HEK293 (cell line): ENCODE results near the gene ARSB.

ENCODE experiments used
- CTCF ChIP-seq: fragments of 450-650 bp; formaldehyde crosslinking; IDR thresholded peaks from 2 replicates; pipeline ENCODE4 v1.5.1; 2016; ENCODE audit warnings: missing biosample characterization, missing genetic modification characterization
- ZBTB8A ChIP-seq: fragments of 450-650 bp; formaldehyde crosslinking; IDR thresholded peaks from 2 replicates; pipeline ENCODE4 v1.5.1; 2016; ENCODE audit warnings: missing biosample characterization, missing genetic modification characterization
- ZNF426 ChIP-seq: fragments of 450-650 bp; formaldehyde crosslinking; IDR thresholded peaks from 2 replicates; pipeline ENCODE4 v1.5.1; 2017; ENCODE audit warnings: missing biosample characterization, missing genetic modification characterization, mild to moderate bottlenecking, inconsistent platforms, moderate library complexity
- ZNF600 ChIP-seq: fragments of 450-650 bp; formaldehyde crosslinking; IDR thresholded peaks from 2 replicates; pipeline ENCODE4 v1.5.1; 2016; ENCODE audit warnings: missing biosample characterization, missing genetic modification characterization
- ZNF629 ChIP-seq: fragments of 450-650 bp; formaldehyde crosslinking; IDR thresholded peaks from 2 replicates; pipeline ENCODE4 v1.5.1; 2017; ENCODE audit warnings: missing biosample characterization, missing genetic modification characterization
- TF ChIP-seq, protein P1 (sequence below): fragments of 450-650 bp; formaldehyde crosslinking; IDR thresholded peaks from 2 replicates; pipeline ENCODE4 v1.5.1; 2016; ENCODE audit warnings: missing biosample characterization, missing genetic modification characterization

DNA sequence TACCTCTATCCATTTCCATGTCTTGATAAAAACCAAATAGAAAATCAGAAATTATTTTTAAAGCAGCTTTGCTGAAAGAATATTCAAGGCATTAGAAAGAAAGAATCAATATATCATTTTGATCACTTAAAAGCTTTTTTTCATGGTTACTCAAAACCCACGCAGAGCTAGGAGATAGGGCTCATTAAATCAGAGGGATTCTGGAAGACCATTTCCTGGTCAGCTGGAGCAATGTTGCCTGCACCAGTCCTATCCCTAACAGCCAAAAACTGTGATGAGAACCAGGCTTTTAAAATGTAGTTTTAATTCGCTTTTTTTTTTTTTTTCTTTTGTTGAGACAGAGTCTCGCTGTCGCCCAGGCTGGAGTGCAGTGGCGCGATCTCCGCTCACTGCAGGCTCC is 72.3 kb downstream of the ARSB start:
- no peak for TF ChIP-seq ZNF600 (tag by site-specific recombination)
- TF ChIP-seq, protein P1, sequence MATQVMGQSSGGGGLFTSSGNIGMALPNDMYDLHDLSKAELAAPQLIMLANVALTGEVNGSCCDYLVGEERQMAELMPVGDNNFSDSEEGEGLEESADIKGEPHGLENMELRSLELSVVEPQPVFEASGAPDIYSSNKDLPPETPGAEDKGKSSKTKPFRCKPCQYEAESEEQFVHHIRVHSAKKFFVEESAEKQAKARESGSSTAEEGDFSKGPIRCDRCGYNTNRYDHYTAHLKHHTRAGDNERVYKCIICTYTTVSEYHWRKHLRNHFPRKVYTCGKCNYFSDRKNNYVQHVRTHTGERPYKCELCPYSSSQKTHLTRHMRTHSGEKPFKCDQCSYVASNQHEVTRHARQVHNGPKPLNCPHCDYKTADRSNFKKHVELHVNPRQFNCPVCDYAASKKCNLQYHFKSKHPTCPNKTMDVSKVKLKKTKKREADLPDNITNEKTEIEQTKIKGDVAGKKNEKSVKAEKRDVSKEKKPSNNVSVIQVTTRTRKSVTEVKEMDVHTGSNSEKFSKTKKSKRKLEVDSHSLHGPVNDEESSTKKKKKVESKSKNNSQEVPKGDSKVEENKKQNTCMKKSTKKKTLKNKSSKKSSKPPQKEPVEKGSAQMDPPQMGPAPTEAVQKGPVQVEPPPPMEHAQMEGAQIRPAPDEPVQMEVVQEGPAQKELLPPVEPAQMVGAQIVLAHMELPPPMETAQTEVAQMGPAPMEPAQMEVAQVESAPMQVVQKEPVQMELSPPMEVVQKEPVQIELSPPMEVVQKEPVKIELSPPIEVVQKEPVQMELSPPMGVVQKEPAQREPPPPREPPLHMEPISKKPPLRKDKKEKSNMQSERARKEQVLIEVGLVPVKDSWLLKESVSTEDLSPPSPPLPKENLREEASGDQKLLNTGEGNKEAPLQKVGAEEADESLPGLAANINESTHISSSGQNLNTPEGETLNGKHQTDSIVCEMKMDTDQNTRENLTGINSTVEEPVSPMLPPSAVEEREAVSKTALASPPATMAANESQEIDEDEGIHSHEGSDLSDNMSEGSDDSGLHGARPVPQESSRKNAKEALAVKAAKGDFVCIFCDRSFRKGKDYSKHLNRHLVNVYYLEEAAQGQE (tag by site-specific recombination) = no peak
- TF ChIP-seq CTCF (tag by site-specific recombination) = no peak
- TF ChIP-seq ZNF426 (tag by site-specific recombination) = no peak
- no peak for TF ChIP-seq ZNF629 (tag by site-specific recombination)
- no peak for TF ChIP-seq ZBTB8A (tag by site-specific recombination)
